Measurements from ENCODE around the gene OR2K2.
"Not testable (repeated sequence)": the region's sequence is repeated elsewhere in the genome, so short reads cannot be mapped to it uniquely, and the experiment has no call there.

The OR2K2 gene

GRCh38 chr9:111297066-111297824 lies 32.8 kb downstream of the OR2K2 start:
- DNase-seq = no peak

- no peak for DNase-seq
Observed at GRCh38 chr9:111294691-111295451, 35.2 kb downstream of the OR2K2 start.

- no peak for DNase-seq
Observed at GRCh38 chr9:111287127-111287526, 42.9 kb downstream of the OR2K2 start.

- no peak for DNase-seq
Observed at GRCh38 chr9:111284703-111285102, 45.3 kb downstream of the OR2K2 start.

- DNase-seq = no peak
Observed at GRCh38 chr9:111282845-111283244, 47.2 kb downstream of the OR2K2 start.

- not testable (repeated sequence) for DNase-seq
Observed at GRCh38 chr9:111280795-111281194, 49.2 kb downstream of the OR2K2 start.
